Measurements from ENCODE around the gene TULP1.

TULP1 gene

DNA sequence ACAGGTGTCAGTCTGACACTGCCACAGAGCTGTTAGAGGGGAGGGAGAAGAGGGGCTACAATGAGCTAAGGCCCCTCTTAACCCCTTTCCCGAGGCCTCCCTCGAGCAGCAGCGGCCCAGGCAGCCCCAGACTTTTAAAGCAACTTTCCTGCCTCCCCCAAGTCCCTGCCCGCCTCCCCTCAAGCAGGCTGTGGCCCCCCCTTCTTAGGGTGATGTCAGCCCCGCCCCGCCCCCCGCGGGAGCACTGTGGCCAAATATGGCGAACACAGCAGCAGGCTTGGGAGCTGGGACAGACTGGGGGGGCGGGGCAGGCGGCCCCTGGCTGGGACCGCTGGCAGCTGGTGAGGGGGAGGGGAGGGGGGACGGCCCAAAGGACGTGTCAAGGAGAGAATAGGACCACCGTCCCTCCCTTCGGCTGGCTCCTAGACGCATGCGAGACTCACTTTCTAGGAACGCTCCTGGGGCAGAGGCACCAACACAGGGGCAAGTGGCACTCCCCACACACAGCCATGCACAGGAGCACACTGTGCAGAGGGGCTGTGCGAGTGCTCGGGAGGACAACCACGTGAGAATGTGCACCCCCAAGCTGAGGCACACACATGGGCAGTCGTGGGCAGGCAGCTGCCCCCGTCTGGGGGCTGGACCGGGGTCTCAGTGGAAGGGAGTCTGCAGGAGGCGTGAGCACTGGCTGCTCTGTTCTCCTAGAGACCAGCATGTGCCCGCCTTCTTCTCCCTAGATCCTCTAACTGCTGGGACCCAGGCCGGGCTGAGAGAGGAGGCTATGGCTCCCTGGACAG, 22.5 kb downstream of the TULP1 start:
- H2AFZ ChIP-seq (ENCODE audit: low read length) = no peak overlapping the region
- H3K4me1 ChIP-seq (ENCODE audit: insufficient read depth, low read length, severe bottlenecking) = no peaks in the 10 kb centered on the region
- no peak overlapping the region for H3K9ac ChIP-seq (ENCODE audit: low read length)
- no peak overlapping the region for H3K4me3 ChIP-seq (ENCODE audit: low read depth, low read length, poor library complexity, severe bottlenecking)
- TF ChIP-seq, protein P1, sequence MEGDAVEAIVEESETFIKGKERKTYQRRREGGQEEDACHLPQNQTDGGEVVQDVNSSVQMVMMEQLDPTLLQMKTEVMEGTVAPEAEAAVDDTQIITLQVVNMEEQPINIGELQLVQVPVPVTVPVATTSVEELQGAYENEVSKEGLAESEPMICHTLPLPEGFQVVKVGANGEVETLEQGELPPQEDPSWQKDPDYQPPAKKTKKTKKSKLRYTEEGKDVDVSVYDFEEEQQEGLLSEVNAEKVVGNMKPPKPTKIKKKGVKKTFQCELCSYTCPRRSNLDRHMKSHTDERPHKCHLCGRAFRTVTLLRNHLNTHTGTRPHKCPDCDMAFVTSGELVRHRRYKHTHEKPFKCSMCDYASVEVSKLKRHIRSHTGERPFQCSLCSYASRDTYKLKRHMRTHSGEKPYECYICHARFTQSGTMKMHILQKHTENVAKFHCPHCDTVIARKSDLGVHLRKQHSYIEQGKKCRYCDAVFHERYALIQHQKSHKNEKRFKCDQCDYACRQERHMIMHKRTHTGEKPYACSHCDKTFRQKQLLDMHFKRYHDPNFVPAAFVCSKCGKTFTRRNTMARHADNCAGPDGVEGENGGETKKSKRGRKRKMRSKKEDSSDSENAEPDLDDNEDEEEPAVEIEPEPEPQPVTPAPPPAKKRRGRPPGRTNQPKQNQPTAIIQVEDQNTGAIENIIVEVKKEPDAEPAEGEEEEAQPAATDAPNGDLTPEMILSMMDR (IDR thresholded peaks at IDR 0.05; ENCODE audit: low read length) = no peak
- TF ChIP-seq EZH2 (IDR thresholded peaks at IDR 0.05; ENCODE audit: borderline replicate concordance, low read length) = no peak
- no peaks in the 10 kb centered on the region for H3K9me2 ChIP-seq (ENCODE audit: low read depth, low read length)
- H3F3A ChIP-seq (ENCODE audit: insufficient read depth, low read length) = no peaks in the 10 kb centered on the region
- no peak overlapping the region for H3K4me2 ChIP-seq (ENCODE audit: low read length)
- peaks cover 15% of the 10 kb centered on the region for H3K27me3 ChIP-seq (ENCODE audit: insufficient read depth, low read length)
- no peak overlapping the region for H3K27ac ChIP-seq (ENCODE audit: low read depth, low read length, poor library complexity, severe bottlenecking)
- no peaks in the 10 kb centered on the region for H4K20me1 ChIP-seq (ENCODE audit: insufficient read depth, low read length)
- H3K36me3 ChIP-seq (ENCODE audit: insufficient read depth, low read length) = no peaks in the 10 kb centered on the region
- no peaks in the 10 kb centered on the region for H3K79me2 ChIP-seq (ENCODE audit: insufficient read depth, low read length)
- H3K9me3 ChIP-seq (ENCODE audit: low read length) = no peaks in the 10 kb centered on the region

DNA sequence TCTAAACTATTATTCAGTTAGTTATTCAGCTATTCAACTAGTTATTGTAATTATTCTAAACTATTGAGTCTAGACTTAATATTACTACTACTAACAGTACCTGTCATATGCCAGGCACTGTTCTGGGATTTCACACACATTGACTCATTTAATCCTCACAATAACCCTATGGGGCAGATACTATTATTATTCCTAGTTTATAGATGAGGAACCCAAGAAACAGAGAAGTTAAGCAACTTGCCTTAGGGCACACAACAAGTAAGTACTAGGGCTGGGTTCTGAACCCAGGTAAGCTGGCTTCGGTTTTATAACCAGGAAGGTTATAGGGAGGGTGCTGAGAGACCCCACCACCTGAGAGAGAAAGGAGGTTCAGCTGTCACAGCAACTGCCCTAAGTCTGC, 23.6 kb downstream of the TULP1 start:
- Histone ChIP-seq H3K4me1 (ENCODE audit: insufficient read depth, low read length, severe bottlenecking) (no peaks in the 10 kb centered on the region), H3K79me2 (ENCODE audit: insufficient read depth, low read length) (no peaks in the 10 kb centered on the region), H4K20me1 (ENCODE audit: insufficient read depth, low read length) (no peaks in the 10 kb centered on the region), H3K27ac (ENCODE audit: low read depth, low read length, poor library complexity, severe bottlenecking) (no peak overlapping the region), H3K9me3 (ENCODE audit: low read length) (no peaks in the 10 kb centered on the region), H3K9ac (ENCODE audit: low read length) (no peak overlapping the region), H3K4me3 (ENCODE audit: low read depth, low read length, poor library complexity, severe bottlenecking) (no peak overlapping the region), H2AFZ (ENCODE audit: low read length) (no peak overlapping the region), H3F3A (ENCODE audit: insufficient read depth, low read length) (no peaks in the 10 kb centered on the region), H3K4me2 (ENCODE audit: low read length) (no peak overlapping the region), H3K9me2 (ENCODE audit: low read depth, low read length) (no peaks in the 10 kb centered on the region), H3K36me3 (ENCODE audit: insufficient read depth, low read length) (no peaks in the 10 kb centered on the region), H3K27me3 (ENCODE audit: insufficient read depth, low read length) (peaks cover 9% of the 10 kb centered on the region)
- TF ChIP-seq, protein P1 (IDR thresholded peaks at IDR 0.05; ENCODE audit: low read length) = no peak
- no peak for TF ChIP-seq EZH2 (IDR thresholded peaks at IDR 0.05; ENCODE audit: borderline replicate concordance, low read length)

DNA sequence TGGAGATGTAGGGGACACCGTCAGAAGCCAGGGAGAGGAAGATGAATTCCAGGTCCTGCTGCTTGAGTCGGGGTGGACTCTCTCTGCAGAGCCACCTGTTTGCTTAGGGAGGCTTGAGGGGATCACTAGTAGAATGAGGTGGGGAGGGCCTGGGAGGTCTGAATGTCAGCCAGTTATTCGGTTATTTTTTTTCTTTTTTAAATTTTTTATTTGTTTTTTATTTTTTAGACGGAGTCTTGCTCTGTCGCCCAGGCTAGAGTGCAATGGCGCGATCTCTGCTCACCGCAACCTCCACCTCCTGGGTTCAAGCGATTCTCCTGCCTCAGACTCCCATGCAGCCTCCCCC, 24.2 kb downstream of the TULP1 start:
- Histone ChIP-seq H3K4me3 (ENCODE audit: low read depth, low read length, poor library complexity, severe bottlenecking) (no peak overlapping the region), H3K9ac (ENCODE audit: low read length) (no peak overlapping the region), H4K20me1 (ENCODE audit: insufficient read depth, low read length) (no peaks in the 10 kb centered on the region), H3F3A (ENCODE audit: insufficient read depth, low read length) (no peaks in the 10 kb centered on the region), H3K4me2 (ENCODE audit: low read length) (no peak overlapping the region), H3K79me2 (ENCODE audit: insufficient read depth, low read length) (no peaks in the 10 kb centered on the region), H2AFZ (ENCODE audit: low read length) (no peak overlapping the region), H3K27ac (ENCODE audit: low read depth, low read length, poor library complexity, severe bottlenecking) (no peak overlapping the region), H3K36me3 (ENCODE audit: insufficient read depth, low read length) (no peaks in the 10 kb centered on the region), H3K27me3 (ENCODE audit: insufficient read depth, low read length) (peaks cover 9% of the 10 kb centered on the region), H3K9me3 (ENCODE audit: low read length) (no peaks in the 10 kb centered on the region), H3K9me2 (ENCODE audit: low read depth, low read length) (no peaks in the 10 kb centered on the region), H3K4me1 (ENCODE audit: insufficient read depth, low read length, severe bottlenecking) (no peaks in the 10 kb centered on the region)
- no peak for TF ChIP-seq EZH2 (IDR thresholded peaks at IDR 0.05; ENCODE audit: borderline replicate concordance, low read length)
- TF ChIP-seq, protein P1 (IDR thresholded peaks at IDR 0.05; ENCODE audit: low read length) = no peak
